Fibroblast of peridontal ligament (primary cell): Measurements from ENCODE around the gene PTPN14.

Source experiments
- DNase-seq: peaks from one replicate; pipeline ENCODE4 v3.0.0-alpha.2; 2010; ENCODE audit errors: extremely low read depth

The PTPN14 gene

GRCh38 chr1:214364786-214365295 is 186.6 kb downstream of the PTPN14 start:
- no peak for DNase-seq

- no peak for DNase-seq
These were observed 187.0 kb downstream of the PTPN14 start for GRCh38 chr1:214364386-214364785.

GRCh38 chr1:214363386-214363785 is 188.0 kb downstream of the PTPN14 start:
- DNase-seq = peak; percentile 20

GRCh38 chr1:214362188-214362882 is 189.1 kb downstream of the PTPN14 start:
- peak; percentile 38 for DNase-seq

- DNase-seq = no peak
These were observed 189.8 kb downstream of the PTPN14 start for GRCh38 chr1:214361636-214362035.

GRCh38 chr1:214360525-214361164 is 190.8 kb downstream of the PTPN14 start:
- no peak for DNase-seq

- no peak for DNase-seq
These were observed 191.3 kb downstream of the PTPN14 start for GRCh38 chr1:214360116-214360515.

GRCh38 chr1:214354440-214355148 is 196.8 kb downstream of the PTPN14 start:
- DNase-seq = peak; percentile 20

- DNase-seq = no peak
These were observed 198.6 kb downstream of the PTPN14 start for GRCh38 chr1:214352838-214353237.

GRCh38 chr1:214351551-214352277 is 199.7 kb downstream of the PTPN14 start:
- no peak for DNase-seq

- DNase-seq = no peak
These were observed 201.6 kb downstream of the PTPN14 start for GRCh38 chr1:214349781-214350180.

GRCh38 chr1:214349008-214349407 is 202.4 kb downstream of the PTPN14 start:
- no peak for DNase-seq

GRCh38 chr1:214344897-214345296 is 206.5 kb downstream of the PTPN14 start:
- no peak for DNase-seq

GRCh38 chr1:214342525-214342924 is 208.9 kb downstream of the PTPN14 start:
- DNase-seq = no peak

- DNase-seq = no peak
These were observed 209.5 kb downstream of the PTPN14 start for GRCh38 chr1:214341932-214342331.

GRCh38 chr1:214341459-214341858 is 209.9 kb downstream of the PTPN14 start:
- DNase-seq = no peak

- no peak for DNase-seq
These were observed 213.2 kb downstream of the PTPN14 start for GRCh38 chr1:214338212-214338611.

- DNase-seq = peak; percentile 59
These were observed 213.9 kb downstream of the PTPN14 start for GRCh38 chr1:214337511-214337910.

- no peak for DNase-seq
These were observed 214.4 kb downstream of the PTPN14 start for GRCh38 chr1:214337015-214337414.

GRCh38 chr1:214335567-214335966 is 215.8 kb downstream of the PTPN14 start:
- DNase-seq = no peak

- DNase-seq = peak; percentile 75
These were observed 218.2 kb downstream of the PTPN14 start for GRCh38 chr1:214332946-214333798.
